ENCODE data around the gene PLEKHM2.

DNA sequence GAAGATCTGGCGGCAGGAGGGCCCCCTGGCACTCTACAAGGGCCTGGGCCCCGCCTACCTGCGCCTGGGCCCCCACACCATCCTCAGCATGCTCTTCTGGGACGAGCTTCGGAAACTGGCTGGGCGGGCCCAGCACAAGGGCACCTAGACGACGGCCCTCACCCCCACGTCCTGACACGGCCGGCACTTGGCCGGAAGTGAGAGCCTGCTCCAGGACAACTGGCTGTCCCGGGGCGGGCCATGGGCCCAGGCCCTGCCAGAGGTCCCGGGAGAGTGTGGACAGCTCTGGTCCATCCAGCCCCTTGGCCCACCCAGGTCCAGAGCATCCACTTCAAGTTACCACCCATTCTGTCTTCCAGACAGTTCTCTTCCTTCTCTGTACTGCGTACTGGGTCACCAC, 55.1 kb downstream of the PLEKHM2 start:
- no peak for TF ChIP-seq CTCF (IDR thresholded peaks at IDR 0.05)
- TF ChIP-seq POLR2A (IDR thresholded peaks at IDR 0.05) = no peak

All from lower leg skin (tissue), 3 donors.